OCI-LY3 (cell line): Measurements from ENCODE around the gene CSDE1.

Experiments used
- EZH2phosphoT487 ChIP-seq: fragments of 200-600 bp; shearing (Covaris generic); IDR thresholded peaks from 2 replicates; pipeline ENCODE4 v1.6.1; 2018; ENCODE audit warnings: antibody characterized with exemption, mixed run types, low read depth
- TF ChIP-seq, protein P1 (sequence below): fragments of 200-600, 300-600 bp; sonication (generic); IDR thresholded peaks from 2 replicates; pipeline ENCODE4 v1.5.1; 2014; ENCODE audit warnings: antibody characterized with exemption, low read length, low read depth

DNA sequence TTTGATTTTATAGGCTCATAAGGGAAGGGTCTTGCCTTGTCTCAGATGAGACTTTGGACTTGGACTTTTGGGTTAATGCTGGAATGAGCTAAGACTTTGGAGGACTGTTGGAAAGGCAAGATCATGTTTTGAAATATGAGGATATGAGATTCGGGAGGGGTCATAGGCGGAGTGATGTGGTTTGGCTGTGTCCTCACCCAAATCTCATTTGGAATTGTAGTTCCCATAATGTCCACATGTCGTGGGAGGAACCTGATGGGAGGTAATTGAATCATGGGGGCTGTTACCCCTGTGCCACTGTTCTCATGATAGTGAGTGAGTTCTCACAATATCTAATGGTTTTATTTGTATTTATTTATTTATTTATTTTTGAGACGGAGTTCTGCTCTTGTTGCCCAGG, 6.9 kb upstream of the CSDE1 start:
- no peak for TF ChIP-seq EZH2phosphoT487
- TF ChIP-seq, protein P1, sequence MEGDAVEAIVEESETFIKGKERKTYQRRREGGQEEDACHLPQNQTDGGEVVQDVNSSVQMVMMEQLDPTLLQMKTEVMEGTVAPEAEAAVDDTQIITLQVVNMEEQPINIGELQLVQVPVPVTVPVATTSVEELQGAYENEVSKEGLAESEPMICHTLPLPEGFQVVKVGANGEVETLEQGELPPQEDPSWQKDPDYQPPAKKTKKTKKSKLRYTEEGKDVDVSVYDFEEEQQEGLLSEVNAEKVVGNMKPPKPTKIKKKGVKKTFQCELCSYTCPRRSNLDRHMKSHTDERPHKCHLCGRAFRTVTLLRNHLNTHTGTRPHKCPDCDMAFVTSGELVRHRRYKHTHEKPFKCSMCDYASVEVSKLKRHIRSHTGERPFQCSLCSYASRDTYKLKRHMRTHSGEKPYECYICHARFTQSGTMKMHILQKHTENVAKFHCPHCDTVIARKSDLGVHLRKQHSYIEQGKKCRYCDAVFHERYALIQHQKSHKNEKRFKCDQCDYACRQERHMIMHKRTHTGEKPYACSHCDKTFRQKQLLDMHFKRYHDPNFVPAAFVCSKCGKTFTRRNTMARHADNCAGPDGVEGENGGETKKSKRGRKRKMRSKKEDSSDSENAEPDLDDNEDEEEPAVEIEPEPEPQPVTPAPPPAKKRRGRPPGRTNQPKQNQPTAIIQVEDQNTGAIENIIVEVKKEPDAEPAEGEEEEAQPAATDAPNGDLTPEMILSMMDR: no peak
